ENCODE data around the gene PLPPR1. TPM values are rescaled to one million over a fixed set of nuclear protein-coding genes. Genes with fewer than 3 reads are reported as not detected.

The PLPPR1 gene
- total and polyA plus RNA-seq, 2 of the 4 experiments (the other 2 are of a cell fraction) = not detected

DNA sequence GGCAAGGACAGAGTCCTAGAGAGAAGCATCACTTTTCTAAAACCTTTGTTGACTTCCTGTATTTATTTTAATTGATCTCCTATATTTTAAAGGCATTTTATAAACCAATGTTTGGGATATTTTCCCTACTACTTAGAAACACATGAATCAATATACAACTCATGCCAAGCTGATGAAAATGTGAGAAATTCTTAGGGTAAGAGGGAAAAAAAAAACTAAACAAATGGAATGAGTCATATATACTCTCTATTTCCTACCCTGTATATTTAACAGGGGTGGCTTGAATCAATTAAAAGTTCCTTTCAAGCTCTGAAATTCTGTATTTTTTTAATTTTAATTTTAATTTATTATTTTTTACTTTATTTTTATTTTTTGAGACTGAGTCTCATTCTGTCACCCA is 336.7 kb downstream of the PLPPR1 start:
- Histone ChIP-seq H2BK5ac (ENCODE audit: low read depth, low read length, poor library complexity, severe bottlenecking) (no peak overlapping the region), H2BK20ac (ENCODE audit: low read depth, low read length) (no peak overlapping the region), H3K9me1 (ENCODE audit: insufficient read depth, low read length) (no peaks in the 10 kb centered on the region), H3K27me3 (ENCODE audit: control insufficient read depth, insufficient read depth, low read length) (no peaks in the 10 kb centered on the region), H3K23ac (ENCODE audit: low read depth, low read length) (no peak overlapping the region), H2BK120ac (ENCODE audit: low read depth, low read length) (no peak overlapping the region), H3K14ac (replicated peaks; ENCODE audit: low read depth, low read length) (no peak overlapping the region; the same call in 1 of the 2 replicates), H4K91ac (ENCODE audit: insufficient read depth, low read depth, low read length) (no peak overlapping the region), H2AK5ac (ENCODE audit: low read depth, low read length) (no peak overlapping the region), H3K9me3 (ENCODE audit: control insufficient read depth, insufficient read depth, low read length) (no peaks in the 10 kb centered on the region), H2BK15ac (ENCODE audit: low read depth, low read length) (no peak overlapping the region), H3K27ac (ENCODE audit: insufficient read depth, low read length) (no peak overlapping the region), H3K4me1 (ENCODE audit: control insufficient read depth, insufficient read depth, low read length) (no peaks in the 10 kb centered on the region), H4K8ac (ENCODE audit: low read depth in 2 of 2, low read length in 2 of 2) (no peak overlapping the region), H3K18ac (ENCODE audit: low read depth, low read length) (no peak overlapping the region), H3K79me1 (ENCODE audit: low read depth in 1 of 2, low read length in 2 of 2) (no peaks in the 10 kb centered on the region), H3K9ac (ENCODE audit: low read depth, low read length) (no peak overlapping the region), H4K5ac (ENCODE audit: low read depth, low read length) (no peak overlapping the region), H4K20me1 (ENCODE audit: insufficient read depth, low read length) (no peaks in the 10 kb centered on the region), H3K56ac (ENCODE audit: extremely low read depth, insufficient read depth, low read length) (no peak overlapping the region), H3K4me3 (ENCODE audit: insufficient read depth, low read depth, low read length) (no peak overlapping the region), H3K36me3 (ENCODE audit: control insufficient read depth, insufficient read depth, low read length) (no peaks in the 10 kb centered on the region), H2AK9ac (replicated peaks; ENCODE audit: low read depth, low read length, poor library complexity) (no peak overlapping the region), H2AFZ (replicated peaks; ENCODE audit: low read length, poor library complexity) (no peak overlapping the region), H3K4me2 (ENCODE audit: low read depth, low read length) (no peak overlapping the region), H3K4ac (ENCODE audit: low read depth, low read length) (no peak overlapping the region)
- DNase-seq (peak; percentile 25), ATAC-seq (ENCODE audit: low read depth) (no peak)
- intact Hi-C loops (cut with micrococcal nuclease) = no loop called here
- in situ Hi-C loops (cut with MboI; ENCODE audit: low sequenced_read_pairs) = no loop called here
- TF ChIP-seq FOS (IDR thresholded peaks at IDR 0.05; ENCODE audit: low read depth, low read length) = no peak
- TF ChIP-seq RFX5 (IDR thresholded peaks at IDR 0.05; ENCODE audit: low read depth, low read length) = no peak
- no TSS peak for BruUV-seq (replicated peaks)
- dilution Hi-C loops (cut with HindIII; ENCODE audit: low sequenced_read_pairs, unreplicated experiment) = no loop called here
- CTCF ChIA-PET = no interaction called here
- POLR2A ChIA-PET (ENCODE audit: unreplicated experiment) = no interaction called here
